22Rv1 (cell line): Measurements from ENCODE around the gene BZW2.

Experiments used
- H3K27ac ChIP-seq: fragments of 450-650 bp; 2 replicates; pipeline ENCODE4 v1.5.1; 2017
- ZFX ChIP-seq: fragments of 450-650 bp; IDR thresholded peaks from 2 replicates; pipeline ENCODE4 v1.6.1; 2017; ENCODE audit warnings: antibody characterized with exemption, borderline replicate concordance
- TF ChIP-seq, protein P1 (sequence below): fragments of 450-650 bp; IDR thresholded peaks from 2 replicates; pipeline ENCODE4 v1.5.1; 2017; ENCODE audit warnings: mild to moderate bottlenecking

BZW2 gene

GRCh38 chr7:16728811-16729210, 82.8 kb downstream of the BZW2 start:
- H3K27ac ChIP-seq, result no peak overlapping the region
- TF ChIP-seq, protein P1, sequence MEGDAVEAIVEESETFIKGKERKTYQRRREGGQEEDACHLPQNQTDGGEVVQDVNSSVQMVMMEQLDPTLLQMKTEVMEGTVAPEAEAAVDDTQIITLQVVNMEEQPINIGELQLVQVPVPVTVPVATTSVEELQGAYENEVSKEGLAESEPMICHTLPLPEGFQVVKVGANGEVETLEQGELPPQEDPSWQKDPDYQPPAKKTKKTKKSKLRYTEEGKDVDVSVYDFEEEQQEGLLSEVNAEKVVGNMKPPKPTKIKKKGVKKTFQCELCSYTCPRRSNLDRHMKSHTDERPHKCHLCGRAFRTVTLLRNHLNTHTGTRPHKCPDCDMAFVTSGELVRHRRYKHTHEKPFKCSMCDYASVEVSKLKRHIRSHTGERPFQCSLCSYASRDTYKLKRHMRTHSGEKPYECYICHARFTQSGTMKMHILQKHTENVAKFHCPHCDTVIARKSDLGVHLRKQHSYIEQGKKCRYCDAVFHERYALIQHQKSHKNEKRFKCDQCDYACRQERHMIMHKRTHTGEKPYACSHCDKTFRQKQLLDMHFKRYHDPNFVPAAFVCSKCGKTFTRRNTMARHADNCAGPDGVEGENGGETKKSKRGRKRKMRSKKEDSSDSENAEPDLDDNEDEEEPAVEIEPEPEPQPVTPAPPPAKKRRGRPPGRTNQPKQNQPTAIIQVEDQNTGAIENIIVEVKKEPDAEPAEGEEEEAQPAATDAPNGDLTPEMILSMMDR, result no peak
- TF ChIP-seq ZFX, result no peak

DNA sequence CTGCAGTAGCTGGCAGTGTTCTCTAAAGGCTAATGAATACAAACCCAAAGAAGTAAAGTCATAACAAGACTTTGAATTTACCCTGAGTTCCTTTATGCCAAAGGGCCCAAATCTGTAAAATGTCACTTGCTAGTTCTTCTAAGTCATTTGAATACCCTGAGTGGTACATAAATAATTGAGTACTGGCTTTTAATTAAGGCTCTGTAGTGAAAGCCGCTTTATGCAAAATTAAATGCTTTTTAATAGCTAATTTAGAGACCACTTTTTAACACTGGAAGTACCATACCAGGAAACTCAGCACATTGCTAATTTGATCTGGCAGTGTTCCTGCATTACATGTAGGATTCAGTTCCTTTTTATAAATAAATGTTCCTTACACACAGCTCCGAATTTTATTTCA, 83.6 kb downstream of the BZW2 start:
- TF ChIP-seq, protein P1, result no peak
- TF ChIP-seq ZFX, result no peak
- no peak overlapping the region for H3K27ac ChIP-seq

DNA sequence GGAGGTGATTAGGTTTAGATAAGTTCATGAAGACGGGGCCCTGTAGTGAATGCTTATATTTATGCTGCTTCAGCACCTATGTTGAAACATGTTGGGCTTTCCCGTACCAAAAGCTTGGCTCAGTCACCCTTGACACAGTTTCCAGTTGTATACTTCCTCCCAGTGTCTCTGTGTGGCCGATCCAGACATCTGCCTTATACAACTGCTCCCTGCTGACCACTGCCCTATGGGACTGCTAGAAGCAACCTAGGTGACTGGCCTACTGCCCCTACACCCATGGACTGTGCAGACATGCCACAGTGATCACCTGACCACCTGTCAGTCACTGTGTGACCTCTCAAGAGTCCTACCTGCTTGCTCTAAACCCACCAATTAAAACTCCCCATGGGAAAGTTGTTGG, 85.0 kb downstream of the BZW2 start:
- no peak overlapping the region for H3K27ac ChIP-seq
- no peak for TF ChIP-seq ZFX
- TF ChIP-seq, protein P1, result no peak

- no peak overlapping the region for H3K27ac ChIP-seq
- TF ChIP-seq, protein P1, result no peak
- TF ChIP-seq ZFX, result no peak
These were observed 86.8 kb downstream of the BZW2 start for GRCh38 chr7:16732828-16733227.

DNA sequence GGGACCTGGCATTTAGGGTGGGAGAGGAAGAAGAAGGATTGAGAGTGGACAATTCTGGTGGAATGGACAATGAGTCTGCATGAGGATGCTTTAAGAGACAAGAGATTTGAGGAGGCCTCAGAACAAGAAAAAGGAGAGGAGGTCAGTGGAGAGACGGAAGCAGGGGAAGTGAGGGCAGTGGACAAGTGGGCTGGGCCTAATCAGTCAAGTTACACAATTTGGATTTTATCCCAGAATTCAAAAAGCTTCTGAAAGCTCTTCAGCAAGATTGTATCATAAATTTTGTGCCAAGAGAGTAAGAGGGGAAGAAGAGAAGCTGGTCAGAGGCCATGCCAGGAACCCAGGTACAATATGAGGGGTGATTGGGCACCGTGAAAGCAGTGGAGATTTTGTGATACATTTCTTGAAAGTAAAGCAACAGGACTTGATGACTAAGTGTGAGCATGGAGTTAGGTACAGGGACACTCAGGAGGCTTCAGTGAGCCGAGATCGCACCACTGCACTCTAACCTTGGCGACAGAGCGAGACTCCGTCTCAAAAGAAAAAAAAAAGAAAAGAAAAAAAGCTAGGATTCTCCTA, 88.3 kb downstream of the BZW2 start:
- H3K27ac ChIP-seq, result peak overlapping the region; percentile 77
- no peak for TF ChIP-seq ZFX
- TF ChIP-seq, protein P1, result no peak

DNA sequence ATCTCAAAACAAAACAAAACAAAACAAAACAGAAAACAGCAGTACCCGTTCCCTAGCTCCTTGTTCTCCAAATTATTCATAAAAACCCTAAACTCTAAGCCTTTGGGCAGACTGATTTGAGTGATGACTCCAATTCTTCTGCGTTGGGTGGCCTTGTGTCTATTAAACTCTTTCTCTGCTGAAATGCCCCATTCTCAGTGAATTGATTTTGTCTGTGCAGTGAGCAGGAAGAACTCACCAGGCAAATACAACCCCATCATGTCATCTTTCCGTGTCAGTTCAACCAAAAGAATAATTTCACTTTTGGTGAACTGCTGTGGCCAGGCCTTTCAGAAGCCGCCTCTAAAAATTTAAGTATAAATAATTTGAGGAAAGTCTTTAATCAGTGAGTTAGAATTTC, 89.0 kb downstream of the BZW2 start:
- no peak for TF ChIP-seq ZFX
- TF ChIP-seq, protein P1, result no peak
- peak overlapping the region; percentile 77 for H3K27ac ChIP-seq

- no peak overlapping the region for H3K27ac ChIP-seq
- no peak for TF ChIP-seq ZFX
- TF ChIP-seq, protein P1, result no peak
These were observed 92.2 kb downstream of the BZW2 start for GRCh38 chr7:16738011-16738688.
